ENCODE data around the gene STOML2.

The STOML2 gene

DNA sequence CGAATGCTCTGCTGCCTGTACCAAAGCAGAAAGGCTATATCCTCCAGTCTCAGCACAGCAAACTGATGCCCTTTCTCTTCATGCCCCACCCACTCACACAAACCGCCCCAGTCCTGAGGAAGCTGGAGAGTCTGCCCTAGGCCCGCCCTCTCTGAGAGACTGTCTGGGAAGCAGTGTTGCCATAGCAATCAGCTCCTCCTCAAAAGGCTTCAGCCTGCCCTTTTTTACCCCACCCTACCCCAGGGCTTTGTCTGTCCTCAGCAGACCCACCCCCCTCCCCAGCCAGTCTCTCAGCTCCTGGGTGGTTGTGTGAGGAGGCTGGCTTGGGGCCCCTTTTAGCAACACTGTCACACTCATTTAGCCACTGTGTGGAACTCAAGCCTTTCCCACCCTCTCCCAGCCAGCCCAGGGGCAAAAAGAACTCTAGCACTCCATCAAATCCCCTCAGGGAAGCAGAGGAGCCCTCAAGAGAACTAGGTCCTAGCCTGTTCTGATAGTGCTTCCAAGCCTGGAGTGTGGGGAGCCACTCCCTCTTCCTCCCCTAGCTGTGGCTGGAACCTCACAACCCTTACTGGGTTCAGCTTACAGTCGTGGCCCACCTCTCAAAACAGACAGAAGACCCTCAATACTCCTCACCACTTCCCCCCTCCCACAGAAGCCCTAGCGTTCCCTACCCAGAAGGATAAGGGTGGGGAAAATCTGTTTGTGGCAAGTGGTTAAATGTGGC, 11.3 kb upstream of the STOML2 start (continued):
- TF ChIP-seq SP3 (tag by site-specific recombination; IDR thresholded peaks at IDR 0.05) = peak; percentile 50
- no peak for TF ChIP-seq ZSCAN23 (tag by site-specific recombination; IDR thresholded peaks at IDR 0.05)
- TF ChIP-seq, protein P1, sequence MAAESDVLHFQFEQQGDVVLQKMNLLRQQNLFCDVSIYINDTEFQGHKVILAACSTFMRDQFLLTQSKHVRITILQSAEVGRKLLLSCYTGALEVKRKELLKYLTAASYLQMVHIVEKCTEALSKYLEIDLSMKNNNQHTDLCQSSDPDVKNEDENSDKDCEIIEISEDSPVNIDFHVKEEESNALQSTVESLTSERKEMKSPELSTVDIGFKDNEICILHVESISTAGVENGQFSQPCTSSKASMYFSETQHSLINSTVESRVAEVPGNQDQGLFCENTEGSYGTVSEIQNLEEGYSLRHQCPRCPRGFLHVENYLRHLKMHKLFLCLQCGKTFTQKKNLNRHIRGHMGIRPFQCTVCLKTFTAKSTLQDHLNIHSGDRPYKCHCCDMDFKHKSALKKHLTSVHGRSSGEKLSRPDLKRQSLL (tag by site-specific recombination; IDR thresholded peaks at IDR 0.05) = no peak
- TF ChIP-seq, protein P2, sequence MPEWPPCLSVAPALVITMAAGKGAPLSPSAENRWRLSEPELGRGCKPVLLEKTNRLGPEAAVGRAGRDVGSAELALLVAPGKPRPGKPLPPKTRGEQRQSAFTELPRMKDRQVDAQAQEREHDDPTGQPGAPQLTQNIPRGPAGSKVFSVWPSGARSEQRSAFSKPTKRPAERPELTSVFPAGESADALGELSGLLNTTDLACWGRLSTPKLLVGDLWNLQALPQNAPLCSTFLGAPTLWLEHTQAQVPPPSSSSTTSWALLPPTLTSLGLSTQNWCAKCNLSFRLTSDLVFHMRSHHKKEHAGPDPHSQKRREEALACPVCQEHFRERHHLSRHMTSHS (tag by site-specific recombination; IDR thresholded peaks at IDR 0.05) = no peak
- peak; percentile 67 for TF ChIP-seq SP2 (tag by site-specific recombination; IDR thresholded peaks at IDR 0.05)
- TF ChIP-seq ZNF221 (tag by site-specific recombination; IDR thresholded peaks at IDR 0.05; ENCODE audit: borderline replicate concordance) = no peak
- TF ChIP-seq KLF16 (tag by site-specific recombination; IDR thresholded peaks at IDR 0.05) = no peak
- TF ChIP-seq, protein P3, sequence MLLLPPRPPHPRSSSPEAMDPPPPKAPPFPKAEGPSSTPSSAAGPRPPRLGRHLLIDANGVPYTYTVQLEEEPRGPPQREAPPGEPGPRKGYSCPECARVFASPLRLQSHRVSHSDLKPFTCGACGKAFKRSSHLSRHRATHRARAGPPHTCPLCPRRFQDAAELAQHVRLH (tag by site-specific recombination; IDR thresholded peaks at IDR 0.05) = no peak
- peak; percentile 30; the same call in 1 of the 2 replicates for TF ChIP-seq KLF9 (tag by site-specific recombination; IDR thresholded peaks at IDR 0.05; ENCODE audit: low read depth)
- TF ChIP-seq ZFHX2 (tag by site-specific recombination; conservative IDR thresholded peaks at IDR 0.05) = peak; percentile 39; the same call in 1 of the 2 replicates
- TF ChIP-seq ZNF16 (tag by site-specific recombination; IDR thresholded peaks at IDR 0.05; ENCODE audit: low read depth) = no peak
- TF ChIP-seq, protein P4, sequence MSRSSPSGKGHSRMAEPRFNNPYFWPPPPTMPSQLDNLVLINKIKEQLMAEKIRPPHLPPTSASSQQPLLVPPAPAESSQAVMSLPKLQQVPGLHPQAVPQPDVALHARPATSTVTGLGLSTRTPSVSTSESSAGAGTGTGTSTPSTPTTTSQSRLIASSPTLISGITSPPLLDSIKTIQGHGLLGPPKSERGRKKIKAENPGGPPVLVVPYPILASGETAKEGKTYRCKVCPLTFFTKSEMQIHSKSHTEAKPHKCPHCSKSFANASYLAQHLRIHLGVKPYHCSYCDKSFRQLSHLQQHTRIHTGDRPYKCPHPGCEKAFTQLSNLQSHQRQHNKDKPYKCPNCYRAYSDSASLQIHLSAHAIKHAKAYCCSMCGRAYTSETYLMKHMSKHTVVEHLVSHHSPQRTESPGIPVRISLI (tag by site-specific recombination; IDR thresholded peaks at IDR 0.05) = no peak
- TF ChIP-seq, protein P5, sequence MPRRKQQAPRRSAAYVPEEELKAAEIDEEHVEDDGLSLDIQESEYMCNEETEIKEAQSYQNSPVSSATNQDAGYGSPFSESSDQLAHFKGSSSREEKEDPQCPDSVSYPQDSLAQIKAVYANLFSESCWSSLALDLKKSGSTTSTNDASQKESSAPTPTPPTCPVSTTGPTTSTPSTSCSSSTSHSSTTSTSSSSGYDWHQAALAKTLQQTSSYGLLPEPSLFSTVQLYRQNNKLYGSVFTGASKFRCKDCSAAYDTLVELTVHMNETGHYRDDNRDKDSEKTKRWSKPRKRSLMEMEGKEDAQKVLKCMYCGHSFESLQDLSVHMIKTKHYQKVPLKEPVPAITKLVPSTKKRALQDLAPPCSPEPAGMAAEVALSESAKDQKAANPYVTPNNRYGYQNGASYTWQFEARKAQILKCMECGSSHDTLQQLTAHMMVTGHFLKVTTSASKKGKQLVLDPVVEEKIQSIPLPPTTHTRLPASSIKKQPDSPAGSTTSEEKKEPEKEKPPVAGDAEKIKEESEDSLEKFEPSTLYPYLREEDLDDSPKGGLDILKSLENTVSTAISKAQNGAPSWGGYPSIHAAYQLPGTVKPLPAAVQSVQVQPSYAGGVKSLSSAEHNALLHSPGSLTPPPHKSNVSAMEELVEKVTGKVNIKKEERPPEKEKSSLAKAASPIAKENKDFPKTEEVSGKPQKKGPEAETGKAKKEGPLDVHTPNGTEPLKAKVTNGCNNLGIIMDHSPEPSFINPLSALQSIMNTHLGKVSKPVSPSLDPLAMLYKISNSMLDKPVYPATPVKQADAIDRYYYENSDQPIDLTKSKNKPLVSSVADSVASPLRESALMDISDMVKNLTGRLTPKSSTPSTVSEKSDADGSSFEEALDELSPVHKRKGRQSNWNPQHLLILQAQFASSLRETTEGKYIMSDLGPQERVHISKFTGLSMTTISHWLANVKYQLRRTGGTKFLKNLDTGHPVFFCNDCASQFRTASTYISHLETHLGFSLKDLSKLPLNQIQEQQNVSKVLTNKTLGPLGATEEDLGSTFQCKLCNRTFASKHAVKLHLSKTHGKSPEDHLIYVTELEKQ (tag by site-specific recombination; IDR thresholded peaks at IDR 0.05; ENCODE audit: borderline replicate concordance) = no peak
- TF ChIP-seq ZNF626 (tag by site-specific recombination; IDR thresholded peaks at IDR 0.05) = no peak
- TF ChIP-seq, protein P6, sequence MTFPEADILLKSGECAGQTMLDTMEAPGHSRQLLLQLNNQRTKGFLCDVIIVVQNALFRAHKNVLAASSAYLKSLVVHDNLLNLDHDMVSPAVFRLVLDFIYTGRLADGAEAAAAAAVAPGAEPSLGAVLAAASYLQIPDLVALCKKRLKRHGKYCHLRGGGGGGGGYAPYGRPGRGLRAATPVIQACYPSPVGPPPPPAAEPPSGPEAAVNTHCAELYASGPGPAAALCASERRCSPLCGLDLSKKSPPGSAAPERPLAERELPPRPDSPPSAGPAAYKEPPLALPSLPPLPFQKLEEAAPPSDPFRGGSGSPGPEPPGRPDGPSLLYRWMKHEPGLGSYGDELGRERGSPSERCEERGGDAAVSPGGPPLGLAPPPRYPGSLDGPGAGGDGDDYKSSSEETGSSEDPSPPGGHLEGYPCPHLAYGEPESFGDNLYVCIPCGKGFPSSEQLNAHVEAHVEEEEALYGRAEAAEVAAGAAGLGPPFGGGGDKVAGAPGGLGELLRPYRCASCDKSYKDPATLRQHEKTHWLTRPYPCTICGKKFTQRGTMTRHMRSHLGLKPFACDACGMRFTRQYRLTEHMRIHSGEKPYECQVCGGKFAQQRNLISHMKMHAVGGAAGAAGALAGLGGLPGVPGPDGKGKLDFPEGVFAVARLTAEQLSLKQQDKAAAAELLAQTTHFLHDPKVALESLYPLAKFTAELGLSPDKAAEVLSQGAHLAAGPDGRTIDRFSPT (tag by site-specific recombination; IDR thresholded peaks at IDR 0.05) = no peak
- TF ChIP-seq ZNF426 (tag by site-specific recombination; IDR thresholded peaks at IDR 0.05) = no peak
- TF ChIP-seq KLF7 (tag by site-specific recombination; IDR thresholded peaks at IDR 0.05; ENCODE audit: borderline replicate concordance) = no peak
- TF ChIP-seq ZNF19 (tag by site-specific recombination; IDR thresholded peaks at IDR 0.05; ENCODE audit: low read depth) = no peak
- no peak for TF ChIP-seq ZNF830 (tag by site-specific recombination; IDR thresholded peaks at IDR 0.05; ENCODE audit: low read depth)
- TF ChIP-seq ZNF600 (tag by site-specific recombination; IDR thresholded peaks at IDR 0.05) = no peak
- TF ChIP-seq, protein P7, sequence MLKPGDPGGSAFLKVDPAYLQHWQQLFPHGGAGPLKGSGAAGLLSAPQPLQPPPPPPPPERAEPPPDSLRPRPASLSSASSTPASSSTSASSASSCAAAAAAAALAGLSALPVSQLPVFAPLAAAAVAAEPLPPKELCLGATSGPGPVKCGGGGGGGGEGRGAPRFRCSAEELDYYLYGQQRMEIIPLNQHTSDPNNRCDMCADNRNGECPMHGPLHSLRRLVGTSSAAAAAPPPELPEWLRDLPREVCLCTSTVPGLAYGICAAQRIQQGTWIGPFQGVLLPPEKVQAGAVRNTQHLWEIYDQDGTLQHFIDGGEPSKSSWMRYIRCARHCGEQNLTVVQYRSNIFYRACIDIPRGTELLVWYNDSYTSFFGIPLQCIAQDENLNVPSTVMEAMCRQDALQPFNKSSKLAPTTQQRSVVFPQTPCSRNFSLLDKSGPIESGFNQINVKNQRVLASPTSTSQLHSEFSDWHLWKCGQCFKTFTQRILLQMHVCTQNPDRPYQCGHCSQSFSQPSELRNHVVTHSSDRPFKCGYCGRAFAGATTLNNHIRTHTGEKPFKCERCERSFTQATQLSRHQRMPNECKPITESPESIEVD (tag by site-specific recombination; IDR thresholded peaks at IDR 0.05) = no peak
- TF ChIP-seq, protein P8, sequence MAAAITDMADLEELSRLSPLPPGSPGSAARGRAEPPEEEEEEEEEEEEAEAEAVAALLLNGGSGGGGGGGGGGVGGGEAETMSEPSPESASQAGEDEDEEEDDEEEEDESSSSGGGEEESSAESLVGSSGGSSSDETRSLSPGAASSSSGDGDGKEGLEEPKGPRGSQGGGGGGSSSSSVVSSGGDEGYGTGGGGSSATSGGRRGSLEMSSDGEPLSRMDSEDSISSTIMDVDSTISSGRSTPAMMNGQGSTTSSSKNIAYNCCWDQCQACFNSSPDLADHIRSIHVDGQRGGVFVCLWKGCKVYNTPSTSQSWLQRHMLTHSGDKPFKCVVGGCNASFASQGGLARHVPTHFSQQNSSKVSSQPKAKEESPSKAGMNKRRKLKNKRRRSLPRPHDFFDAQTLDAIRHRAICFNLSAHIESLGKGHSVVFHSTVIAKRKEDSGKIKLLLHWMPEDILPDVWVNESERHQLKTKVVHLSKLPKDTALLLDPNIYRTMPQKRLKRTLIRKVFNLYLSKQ (tag by site-specific recombination; IDR thresholded peaks at IDR 0.05; ENCODE audit: borderline replicate concordance) = no peak
- no peak for TF ChIP-seq ZNF239 (tag by site-specific recombination; IDR thresholded peaks at IDR 0.05)
- TF ChIP-seq ZNF514 (tag by site-specific recombination; IDR thresholded peaks at IDR 0.05) = no peak
- 0 out of 2 replicates have a peak, but pooled peaks have one; percentile 25 for TF ChIP-seq ZNF335 (tag by site-specific recombination; conservative IDR thresholded peaks at IDR 0.05)
- TF ChIP-seq HOXC10 (CRISPR knock-in tag; IDR thresholded peaks at IDR 0.05) = no peak
- TF ChIP-seq KLF1 (tag by site-specific recombination; IDR thresholded peaks at IDR 0.05) = peak; percentile 70
